Immature natural killer cell (primary cell): ENCODE results near the gene OSBPL5. TPM values are rescaled to one million over a fixed set of nuclear protein-coding genes. Genes with fewer than 3 reads are reported as not detected.

Experiments used
- DNase-seq, 3 donors: peaks; one replicate each; pipeline ENCODE4 v3.0.0; 2022; ENCODE audit warnings: mixed read lengths in 1 of 3
- H3K27ac Mint-ChIP-seq, 6 donors: one replicate each; pipeline ENCODE4 v1.8.0; 2020; ENCODE audit warnings: mixed read lengths in 6 of 6, mild to moderate bottlenecking in 5 of 6, inconsistent platforms in 4 of 6, moderate library complexity in 3 of 6
- H3K27me3 Mint-ChIP-seq, 3 donors: one replicate each; pipeline ENCODE4 v1.8.0; 2020 to 2021; ENCODE audit warnings: low read depth in 3 of 3, mild to moderate bottlenecking in 3 of 3, mixed read lengths in 3 of 3, moderate library complexity in 3 of 3, inconsistent platforms in 1 of 3
- H3K36me3 Mint-ChIP-seq, 3 donors: one replicate each; pipeline ENCODE4 v1.8.0; 2020; ENCODE audit warnings: mixed read lengths in 3 of 3, inconsistent platforms in 2 of 3, mild to moderate bottlenecking in 2 of 3
- H3K4me1 Mint-ChIP-seq, 2 donors: one replicate each; pipeline ENCODE4 v1.8.0; 2020; ENCODE audit warnings: inconsistent platforms in 2 of 2, mild to moderate bottlenecking in 2 of 2, mixed read lengths in 2 of 2, moderate library complexity in 1 of 2
- H3K4me3 Mint-ChIP-seq, 5 donors: one replicate each; pipeline ENCODE4 v1.8.0; 2020; ENCODE audit warnings: mild to moderate bottlenecking in 5 of 5, mixed read lengths in 5 of 5, inconsistent platforms in 3 of 5, moderate library complexity in 3 of 5
- H3K9me3 Mint-ChIP-seq, 6 donors: one replicate each; pipeline ENCODE4 v1.8.0; 2020; ENCODE audit warnings: mild to moderate bottlenecking in 6 of 6, mixed read lengths in 6 of 6, inconsistent platforms in 4 of 6, moderate library complexity in 3 of 6
- polyA plus RNA-seq, 3 donors: library from polyadenylated mRNA; unstranded; fragments of 300-500 nt; fragmentation: Illumina TruSeq; gene quantifications; one replicate each; pipeline ENCODE4 v1.2.3, GENCODE V29; 2021

OSBPL5 gene
- polyA plus RNA-seq, 3 donors from 2014 or later = 32.8 to 98.9 (median 33.3) TPM

DNA sequence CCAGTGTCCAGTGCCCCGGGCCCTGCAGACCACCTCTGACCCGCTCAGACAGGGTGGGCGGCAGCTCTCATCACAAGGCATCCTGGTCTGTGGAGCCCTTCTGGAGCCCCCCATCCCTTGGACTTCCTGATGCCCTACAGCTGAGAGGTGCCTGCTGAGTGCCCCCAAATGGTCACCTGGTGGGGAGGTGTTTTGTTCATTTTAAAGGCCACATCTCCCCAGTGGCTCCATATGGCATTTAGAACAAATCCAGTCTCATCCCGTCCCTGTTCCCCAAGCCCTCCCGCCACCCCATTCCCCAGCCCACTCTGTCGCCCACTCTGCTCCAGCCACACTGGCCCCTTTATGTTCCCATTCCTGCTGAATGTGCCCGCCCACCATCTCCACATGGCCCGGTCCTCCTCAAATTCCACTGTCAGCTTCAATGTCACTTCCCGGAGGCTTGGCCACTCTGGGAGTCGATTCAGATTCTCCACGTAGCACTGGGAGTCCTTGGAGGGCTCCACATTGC, 32.8 kb downstream of the OSBPL5 start:
- Mint-ChIP-seq H3K27me3 (peaks cover 6 to 15% (median 14%) of the 10 kb centered on the region in 3 donors), H3K4me1 (peaks cover 82 to 87% of the 10 kb centered on the region in 2 donors), H3K9me3 (no peaks in the 10 kb centered on the region), H3K36me3 (peaks cover 0 to 5% (median 0%) of the 10 kb centered on the region in 3 donors), H3K4me3 (no peak overlapping the region), H3K27ac (peak overlapping the region in 5 of 6 donors; percentile 15 to 89 (median 58))
- DNase-seq = no peak

DNA sequence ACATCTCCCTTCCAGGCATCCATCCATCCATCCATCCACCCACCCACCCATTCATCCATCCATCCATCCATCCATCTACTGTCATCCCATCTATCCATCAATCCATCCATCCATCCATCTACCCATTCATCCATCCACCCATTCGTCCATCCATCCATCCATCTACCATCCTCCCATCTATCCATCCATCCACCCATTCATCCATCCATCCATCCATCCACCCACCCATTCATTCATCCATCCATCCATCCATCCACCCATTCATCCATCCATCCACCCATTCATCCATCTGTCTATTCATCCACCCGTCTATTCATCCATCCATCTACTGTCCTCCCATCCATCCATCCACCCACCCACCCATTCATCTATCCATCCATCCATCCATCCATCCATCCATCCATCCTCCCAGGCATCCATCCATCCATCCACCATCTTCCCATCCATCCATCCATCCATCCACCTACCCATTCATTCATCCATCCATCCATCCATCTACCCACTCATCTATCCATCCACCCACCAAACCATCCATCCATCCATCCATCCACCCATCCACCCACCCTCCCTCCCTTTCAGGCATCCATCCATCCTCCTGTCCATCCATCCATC, 33.7 kb downstream of the OSBPL5 start:
- H3K36me3 Mint-ChIP-seq = peaks cover 0 to 5% (median 0%) of the 10 kb centered on the region in 3 donors
- H3K27me3 Mint-ChIP-seq = peaks cover 6 to 14% (median 11%) of the 10 kb centered on the region in 3 donors
- no peaks in the 10 kb centered on the region for H3K9me3 Mint-ChIP-seq
- H3K4me1 Mint-ChIP-seq = peaks cover 82 to 86% of the 10 kb centered on the region in 2 donors
- DNase-seq = no peak
- H3K27ac Mint-ChIP-seq = peak overlapping the region in 5 of 6 donors; percentile 63 to 84 (median 74)
- no peak overlapping the region for H3K4me3 Mint-ChIP-seq

- no peak for DNase-seq
- Mint-ChIP-seq H3K36me3 (peaks cover 0 to 5% (median 0%) of the 10 kb centered on the region in 3 donors), H3K4me3 (no peak overlapping the region), H3K27ac (peak overlapping the region; percentile 58 to 89 (median 79)), H3K27me3 (peaks cover 5 to 7% (median 6%) of the 10 kb centered on the region in 3 donors), H3K9me3 (no peaks in the 10 kb centered on the region), H3K4me1 (peaks cover 82 to 84% of the 10 kb centered on the region in 2 donors)
Measured at GRCh38 chr11:3130269-3131071, 34.6 kb downstream of the OSBPL5 start.

- Mint-ChIP-seq H3K27ac (peak overlapping the region; percentile 58 to 89 (median 79)), H3K9me3 (no peaks in the 10 kb centered on the region), H3K4me3 (peak overlapping the region in 2 of 5 donors; percentile 30 to 36), H3K36me3 (peaks cover 5 to 11% (median 6%) of the 10 kb centered on the region in 3 donors), H3K27me3 (peaks cover 0 to 4% (median 2%) of the 10 kb centered on the region in 3 donors), H3K4me1 (peaks cover 83 to 85% of the 10 kb centered on the region in 2 donors)
- DNase-seq = no peak
Measured at GRCh38 chr11:3129591-3130268, 35.4 kb downstream of the OSBPL5 start.

DNA sequence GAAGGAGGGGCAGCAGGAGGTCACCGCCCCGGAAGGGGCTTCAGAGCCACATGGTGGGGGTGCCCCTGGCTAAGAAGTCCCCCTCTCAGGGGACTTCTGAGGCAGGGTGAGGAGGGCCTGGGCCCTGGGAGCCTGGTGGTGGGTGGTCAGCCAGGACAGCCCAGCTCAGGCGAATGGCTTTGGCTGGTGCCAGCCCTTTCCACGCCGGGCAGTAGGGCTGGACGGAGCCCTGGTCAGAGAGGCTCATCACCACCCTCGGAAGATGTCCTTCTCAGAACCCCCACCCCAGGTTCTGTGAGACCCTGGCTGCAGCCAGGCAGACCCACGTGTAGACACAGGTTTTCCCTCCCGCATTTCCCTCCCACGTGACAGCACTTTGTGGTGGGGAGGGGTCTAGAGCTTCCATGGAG, 35.9 kb downstream of the OSBPL5 start:
- Mint-ChIP-seq H3K4me3 (no peak overlapping the region), H3K36me3 (peaks cover 5 to 12% (median 12%) of the 10 kb centered on the region in 3 donors), H3K4me1 (peaks cover 85 to 88% of the 10 kb centered on the region in 2 donors), H3K27ac (peak overlapping the region in 5 of 6 donors; percentile 23 to 79 (median 58)), H3K27me3 (peaks cover 0 to 4% (median under 1%) of the 10 kb centered on the region in 3 donors), H3K9me3 (no peaks in the 10 kb centered on the region)
- DNase-seq = no peak

GRCh38 chr11:3128356-3129180, 36.5 kb downstream of the OSBPL5 start:
- no peaks in the 10 kb centered on the region for H3K9me3 Mint-ChIP-seq
- peaks cover 10 to 18% (median 12%) of the 10 kb centered on the region in 3 donors for H3K36me3 Mint-ChIP-seq
- H3K4me1 Mint-ChIP-seq = peaks cover 85 to 91% of the 10 kb centered on the region in 2 donors
- no peak overlapping the region for H3K4me3 Mint-ChIP-seq
- H3K27me3 Mint-ChIP-seq = peaks cover 0 to 4% (median 0%) of the 10 kb centered on the region in 3 donors
- no peak for DNase-seq
- H3K27ac Mint-ChIP-seq = peak overlapping the region; percentile 40 to 90 (median 72)

DNA sequence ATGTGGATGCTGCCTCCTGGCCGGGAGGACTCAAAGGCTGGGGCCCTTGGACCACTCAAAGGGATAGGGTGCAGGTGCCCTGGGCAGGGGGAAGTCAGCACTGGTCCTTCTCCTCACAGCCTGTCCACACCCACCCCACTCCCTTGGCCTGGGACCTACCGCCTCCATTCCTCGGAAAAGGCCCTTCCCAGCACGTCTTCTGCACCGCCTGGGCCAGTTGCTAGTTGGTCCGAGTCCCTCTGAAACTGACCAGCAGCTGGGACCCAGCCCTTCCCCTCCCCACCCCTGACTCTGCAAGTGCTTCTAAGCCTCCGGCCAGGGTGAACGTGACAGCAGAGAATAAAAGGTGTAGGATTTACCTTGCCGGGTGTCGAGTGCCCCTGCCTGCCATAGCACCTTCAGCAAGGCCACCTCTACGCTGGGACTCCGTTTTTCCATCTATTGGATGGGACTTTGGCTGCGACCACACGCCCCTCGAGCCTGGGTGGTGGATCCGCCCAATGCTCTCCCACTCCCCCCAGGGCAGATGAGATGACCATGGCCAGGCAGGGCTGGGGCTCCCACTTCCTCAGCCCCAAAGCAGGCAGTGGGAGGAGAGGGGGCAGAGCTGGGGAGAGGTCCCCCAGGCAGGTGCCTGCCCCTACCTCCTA, 37.3 kb downstream of the OSBPL5 start:
- Mint-ChIP-seq H3K27me3 (peaks cover 0 to 4% (median 0%) of the 10 kb centered on the region in 3 donors), H3K4me3 (peak overlapping the region in 2 of 5 donors; percentile 9 to 25), H3K36me3 (peaks cover 10 to 18% (median 12%) of the 10 kb centered on the region in 3 donors), H3K4me1 (peaks cover 79 to 88% of the 10 kb centered on the region in 2 donors), H3K9me3 (no peaks in the 10 kb centered on the region), H3K27ac (peak overlapping the region; percentile 68 to 90 (median 78))
- DNase-seq = no peak

- Mint-ChIP-seq H3K27ac (peak overlapping the region; percentile 74 to 91 (median 87)), H3K4me3 (peak overlapping the region; percentile 71 to 81 (median 79)), H3K4me1 (peaks cover 72 to 81% of the 10 kb centered on the region in 2 donors), H3K27me3 (peaks cover 0 to 4% (median 0%) of the 10 kb centered on the region in 3 donors), H3K9me3 (no peaks in the 10 kb centered on the region), H3K36me3 (peaks cover 10 to 18% (median 12%) of the 10 kb centered on the region in 3 donors)
- DNase-seq = no peak
Measured at GRCh38 chr11:3126901-3127691, 38.0 kb downstream of the OSBPL5 start.

- Mint-ChIP-seq H3K4me1 (peaks cover 66 to 73% of the 10 kb centered on the region in 2 donors), H3K4me3 (peak overlapping the region; percentile 71 to 81 (median 79))
Measured at GRCh38 chr11:3126207-3126865, 38.8 kb downstream of the OSBPL5 start.

DNA sequence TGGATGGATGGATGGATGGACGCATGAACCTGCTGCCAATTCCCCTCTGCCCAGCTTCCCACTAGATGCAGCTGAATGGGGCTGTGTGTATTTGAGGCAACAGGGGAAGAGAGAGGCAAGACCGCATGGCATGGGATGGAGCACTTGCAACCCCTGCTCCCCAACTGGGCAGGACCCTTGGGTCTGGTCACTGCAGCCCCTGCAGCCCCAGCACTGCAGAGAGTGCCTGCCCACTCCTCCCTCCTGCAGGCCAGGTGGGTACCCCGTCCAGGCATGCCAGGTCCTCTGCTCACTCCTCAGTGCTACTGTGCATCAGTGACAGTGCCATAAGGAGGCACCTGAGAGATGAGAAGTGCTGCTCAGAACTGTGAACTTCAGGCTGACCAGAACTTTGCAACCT, 40.3 kb downstream of the OSBPL5 start:
- Mint-ChIP-seq H3K9me3 (no peaks in the 10 kb centered on the region), H3K27ac (peak overlapping the region; percentile 46 to 87 (median 74)), H3K4me1 (peaks cover 53 to 58% of the 10 kb centered on the region in 2 donors), H3K36me3 (peaks cover 7 to 26% (median 10%) of the 10 kb centered on the region in 3 donors), H3K4me3 (peak overlapping the region; percentile 40 to 79 (median 64)), H3K27me3 (peaks cover 0 to 2% (median 0%) of the 10 kb centered on the region in 3 donors)
- DNase-seq = no peak

More at GRCh38 chr11:3126207-3126865, 38.8 kb downstream of the OSBPL5 start:
- peaks cover 10 to 20% (median 11%) of the 10 kb centered on the region in 3 donors for H3K36me3 Mint-ChIP-seq
- H3K9me3 Mint-ChIP-seq = no peaks in the 10 kb centered on the region
- H3K27me3 Mint-ChIP-seq = peaks cover 0 to under 1% (median 0%) of the 10 kb centered on the region in 3 donors
- DNase-seq = peak; percentile 52 to 59 (median 56)
- peak overlapping the region; percentile 81 to 91 (median 88) for H3K27ac Mint-ChIP-seq
